GM13976 (cell line): ENCODE data around the gene TMEM108.

ENCODE experiments used
- DNase-seq: peaks from one replicate; pipeline ENCODE4 v3.0.0; 2012; ENCODE audit warnings: low spot score
- in situ Hi-C: fragments of 300-500 bp; cut with MboI; formaldehyde crosslinking; loops from one replicate; pipeline ENCODE4 v1.12.0; 2022; ENCODE audit warnings: low sequenced_read_pairs, mixed read lengths, inconsistent platforms; ENCODE audit not compliant: unreplicated experiment
- TF ChIP-seq, protein P1 (sequence below): IDR thresholded peaks from 2 replicates; pipeline ENCODE4 v1.5.1; 2012; ENCODE audit warnings: borderline replicate concordance, mild to moderate bottlenecking; ENCODE audit not compliant: insufficient read depth; ENCODE audit errors: extremely low read depth, missing control alignments, control extremely low read depth

Gene TMEM108

DNA sequence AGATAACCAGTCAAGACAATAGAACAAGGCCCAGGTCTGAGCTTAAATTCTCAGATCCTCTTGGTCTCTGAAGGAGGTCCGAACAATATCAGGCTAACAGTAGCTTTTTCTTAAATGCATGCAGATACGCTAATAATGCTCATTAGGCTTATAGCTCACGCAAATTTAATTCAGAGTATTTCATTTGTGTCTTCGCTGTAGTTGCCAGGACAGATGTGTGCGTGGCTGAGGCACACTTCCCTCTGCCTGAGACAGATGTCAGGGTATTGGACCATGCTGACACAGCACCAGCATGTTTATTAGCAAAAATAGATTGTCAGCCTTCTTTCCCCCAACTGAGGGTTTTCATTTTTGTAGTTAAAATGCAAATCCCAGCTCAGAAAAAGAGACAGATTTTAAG is 258.8 kb downstream of the TMEM108 start:
- DNase-seq: no peak
- TF ChIP-seq, protein P1, sequence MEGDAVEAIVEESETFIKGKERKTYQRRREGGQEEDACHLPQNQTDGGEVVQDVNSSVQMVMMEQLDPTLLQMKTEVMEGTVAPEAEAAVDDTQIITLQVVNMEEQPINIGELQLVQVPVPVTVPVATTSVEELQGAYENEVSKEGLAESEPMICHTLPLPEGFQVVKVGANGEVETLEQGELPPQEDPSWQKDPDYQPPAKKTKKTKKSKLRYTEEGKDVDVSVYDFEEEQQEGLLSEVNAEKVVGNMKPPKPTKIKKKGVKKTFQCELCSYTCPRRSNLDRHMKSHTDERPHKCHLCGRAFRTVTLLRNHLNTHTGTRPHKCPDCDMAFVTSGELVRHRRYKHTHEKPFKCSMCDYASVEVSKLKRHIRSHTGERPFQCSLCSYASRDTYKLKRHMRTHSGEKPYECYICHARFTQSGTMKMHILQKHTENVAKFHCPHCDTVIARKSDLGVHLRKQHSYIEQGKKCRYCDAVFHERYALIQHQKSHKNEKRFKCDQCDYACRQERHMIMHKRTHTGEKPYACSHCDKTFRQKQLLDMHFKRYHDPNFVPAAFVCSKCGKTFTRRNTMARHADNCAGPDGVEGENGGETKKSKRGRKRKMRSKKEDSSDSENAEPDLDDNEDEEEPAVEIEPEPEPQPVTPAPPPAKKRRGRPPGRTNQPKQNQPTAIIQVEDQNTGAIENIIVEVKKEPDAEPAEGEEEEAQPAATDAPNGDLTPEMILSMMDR: no peak
- in situ Hi-C loops: no loop called here

DNA sequence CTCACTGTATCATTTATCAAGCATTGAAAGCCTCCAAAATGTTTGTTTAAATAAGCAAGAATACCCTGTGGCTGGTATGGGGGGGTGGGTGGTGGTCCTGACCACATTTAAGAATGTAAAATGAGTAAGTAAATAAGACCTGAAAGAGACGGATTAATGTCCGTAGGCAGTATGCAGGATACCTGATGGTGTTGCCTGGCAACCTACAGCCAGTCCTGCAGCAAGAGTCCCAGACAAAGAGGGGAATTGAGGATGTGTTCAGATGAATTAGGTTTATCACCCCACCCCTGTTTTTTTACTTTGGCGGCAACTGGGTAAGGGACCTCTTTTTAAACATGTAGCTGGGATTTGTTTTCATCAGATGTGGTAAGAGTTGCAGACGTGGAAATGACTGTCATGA is 261.9 kb downstream of the TMEM108 start:
- DNase-seq: no peak
- in situ Hi-C loops: no loop called here
- TF ChIP-seq, protein P1: no peak

DNA sequence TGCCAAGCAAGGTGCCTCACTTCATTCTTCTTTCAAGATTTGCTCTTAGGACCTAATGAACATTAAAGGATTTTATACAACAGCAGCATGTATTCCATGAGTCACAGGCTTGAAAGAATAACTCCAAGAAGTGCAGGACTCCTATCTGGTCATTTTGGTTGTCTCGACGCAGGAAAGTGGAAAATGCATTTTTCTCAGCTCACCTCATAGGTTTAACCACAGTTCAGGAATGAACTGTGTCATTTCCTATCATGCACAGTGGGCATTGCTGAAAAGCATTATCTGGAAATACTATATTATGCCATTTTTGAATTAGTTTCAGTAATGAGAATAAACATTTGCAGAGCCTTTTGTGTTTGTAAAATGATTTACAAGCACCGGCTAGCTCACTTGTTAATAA is 263.0 kb downstream of the TMEM108 start:
- DNase-seq: no peak
- in situ Hi-C loops: no loop called here
- TF ChIP-seq, protein P1: no peak

DNA sequence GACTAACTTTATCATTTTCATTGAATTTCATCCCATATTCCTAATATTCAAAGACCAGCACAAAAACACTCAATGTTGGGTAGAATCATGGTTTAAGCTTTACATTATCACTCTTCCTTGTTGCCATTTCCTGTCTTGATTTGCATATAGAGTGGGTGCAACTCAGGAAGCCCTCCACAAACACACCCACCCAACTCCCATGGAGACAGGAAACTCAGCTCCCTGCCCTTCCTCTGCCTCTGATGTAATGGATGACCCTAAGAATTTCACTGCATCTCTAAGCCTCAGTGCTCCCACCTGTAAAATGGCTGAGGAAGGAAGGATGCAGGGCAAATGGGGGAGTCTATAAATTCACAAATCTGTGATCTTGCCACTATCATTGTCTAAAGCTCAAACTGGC is 263.5 kb downstream of the TMEM108 start:
- DNase-seq: no peak
- in situ Hi-C loops: no loop called here
- TF ChIP-seq, protein P1: no peak

DNA sequence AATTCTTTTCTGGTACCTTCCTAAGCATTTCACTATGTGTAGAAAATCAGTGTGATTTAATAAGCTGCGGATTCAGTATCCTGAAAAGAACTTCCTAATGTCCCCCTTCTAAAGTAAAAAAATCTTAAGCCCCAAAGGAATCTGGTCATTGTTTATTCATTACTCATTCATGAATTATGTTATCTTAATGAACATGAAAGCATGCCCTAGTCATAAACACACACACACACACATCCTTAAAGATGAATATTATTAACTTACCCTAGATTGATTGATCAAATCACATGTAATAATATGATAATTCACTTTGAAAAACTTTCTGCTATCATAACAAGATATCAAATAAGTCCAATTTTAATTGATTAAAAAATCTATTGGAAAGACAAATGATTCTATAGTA is 265.2 kb downstream of the TMEM108 start:
- TF ChIP-seq, protein P1: no peak
- no peak for DNase-seq
- in situ Hi-C loops: no loop called here

DNA sequence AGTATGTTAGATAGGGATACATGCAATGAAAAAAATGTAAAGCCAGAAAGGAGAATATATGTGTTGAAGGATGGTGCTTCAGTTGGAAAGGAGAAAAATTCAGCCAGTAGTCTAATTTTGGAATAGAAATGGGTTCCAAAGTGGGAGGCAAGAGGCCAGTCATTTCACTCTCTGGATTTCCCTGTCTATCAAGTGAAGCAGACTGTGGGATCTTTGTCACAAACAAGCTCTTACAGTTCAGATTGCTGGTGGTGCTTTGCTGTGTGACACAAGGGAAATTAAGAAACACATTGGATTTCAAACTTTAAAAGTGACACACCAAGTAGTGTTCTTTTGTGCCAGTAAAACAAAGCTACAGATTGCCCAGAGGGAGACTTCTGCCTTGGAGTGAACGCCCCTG is 279.7 kb downstream of the TMEM108 start:
- in situ Hi-C loops: no loop called here
- TF ChIP-seq, protein P1: no peak
- DNase-seq: no peak

DNA sequence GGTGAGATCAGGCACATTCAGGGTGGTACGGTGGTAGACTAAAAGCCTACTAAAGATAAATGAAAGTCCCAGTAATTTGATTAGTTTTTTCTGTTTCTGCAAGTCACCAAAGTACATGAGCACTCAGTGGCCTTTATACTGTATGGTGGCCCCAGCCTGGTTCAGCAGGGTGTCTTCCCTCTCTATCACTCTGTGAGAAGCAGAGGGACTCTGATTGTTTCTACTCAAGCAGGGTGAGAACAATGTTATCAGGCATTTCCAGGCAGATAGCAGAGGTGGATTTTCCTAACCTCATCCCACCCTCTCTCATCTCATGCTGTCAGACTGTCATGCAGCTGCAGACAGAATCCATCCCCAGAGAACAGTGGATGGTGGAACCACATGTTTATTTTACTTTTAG is 290.2 kb downstream of the TMEM108 start:
- no peak for DNase-seq
- TF ChIP-seq, protein P1: no peak
- in situ Hi-C loops: no loop called here
